ENCODE data around the gene UBFD1.
"Not testable (repeated sequence)": the region's sequence is repeated elsewhere in the genome, so short reads cannot be mapped to it uniquely, and the experiment has no call there.

UBFD1 gene

DNA sequence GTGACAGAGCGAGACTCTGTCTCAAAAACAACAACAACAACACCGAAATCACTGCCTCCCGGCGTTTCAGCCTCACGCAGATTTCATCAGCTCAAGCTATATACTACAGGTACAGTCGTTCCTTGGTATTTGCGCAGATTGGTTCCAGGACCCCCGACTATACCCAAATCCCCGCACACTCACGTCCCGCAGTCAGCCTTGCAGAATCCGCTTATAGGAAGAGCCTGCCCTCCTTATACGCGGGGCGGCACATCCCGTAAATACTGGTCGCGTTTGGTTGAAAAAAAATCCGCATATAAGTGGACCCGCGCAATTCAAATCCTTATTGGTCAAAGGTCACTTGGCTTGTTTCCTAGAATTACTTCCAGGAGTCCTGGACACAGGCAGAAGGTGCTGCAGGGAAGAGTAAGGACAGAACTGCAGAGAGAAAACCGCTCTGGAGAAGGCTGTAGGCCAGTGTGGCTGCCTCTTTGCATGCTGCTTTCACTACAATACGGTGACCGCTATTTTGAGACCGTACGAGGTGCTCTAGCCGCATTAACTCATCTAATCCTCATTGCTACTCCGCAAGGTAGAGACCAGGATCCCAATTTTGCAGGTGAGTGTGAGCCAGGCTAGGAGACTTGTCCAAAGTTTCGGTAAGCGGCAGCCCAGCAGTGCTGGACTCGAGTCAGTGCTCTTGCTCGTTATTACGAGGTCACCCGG, 37.9 kb downstream of the UBFD1 start:
- no peak for TF ChIP-seq ZNF274 (IDR thresholded peaks at IDR 0.05; ENCODE audit: low read depth, low read length)
- H3K4me3 ChIP-seq (ENCODE audit: low read length), result peak overlapping the region; percentile 95

DNA sequence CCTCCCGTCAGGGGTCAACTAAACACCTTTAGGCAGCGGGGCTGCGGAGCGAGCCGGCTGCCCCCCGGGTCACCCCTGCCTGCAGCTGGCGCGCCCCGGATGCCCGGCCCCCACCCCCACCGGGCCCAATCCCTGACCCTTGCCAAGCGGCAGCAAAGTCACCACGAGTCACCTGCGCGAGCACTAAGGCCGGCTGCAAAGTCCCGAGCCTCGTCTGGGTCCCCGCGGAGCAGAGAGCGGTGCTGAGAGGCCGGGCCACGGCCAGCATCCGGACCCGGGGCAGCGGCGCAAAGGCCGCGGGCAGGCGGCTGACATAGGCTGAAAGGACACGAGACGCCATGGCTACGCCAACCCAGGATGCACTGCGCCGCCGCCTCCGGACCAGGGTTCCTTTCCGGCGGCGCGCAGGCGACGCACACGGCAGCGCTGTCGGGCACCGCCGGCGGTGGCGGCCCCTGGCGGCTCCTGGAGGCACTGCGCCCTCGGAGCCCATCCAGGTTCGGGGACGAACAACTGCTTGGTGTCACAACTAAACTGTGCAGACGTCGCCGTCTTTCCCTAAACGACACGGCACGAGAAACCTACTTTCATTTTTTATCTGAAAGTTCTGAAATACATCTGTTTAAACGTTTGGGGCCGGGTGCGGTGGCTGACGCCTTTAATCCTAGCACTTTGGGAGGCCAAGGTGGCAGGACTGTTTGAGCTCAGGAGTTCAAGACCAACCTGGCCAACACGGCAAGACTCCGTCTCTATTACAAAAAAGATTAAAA, 38.6 kb downstream of the UBFD1 start, which contains the start of gene NDUFAB1:
NDUFAB1 (minus strand) TSS at position 366 of the 770 bp plus-strand sequence; CDS start at position 340, 26 bp downstream.
- TF ChIP-seq ZNF274 (IDR thresholded peaks at IDR 0.05; ENCODE audit: low read depth, low read length), result no peak
- H3K4me3 ChIP-seq (ENCODE audit: low read length), result peak within 1 kb of the TSS; percentile 95

DNA sequence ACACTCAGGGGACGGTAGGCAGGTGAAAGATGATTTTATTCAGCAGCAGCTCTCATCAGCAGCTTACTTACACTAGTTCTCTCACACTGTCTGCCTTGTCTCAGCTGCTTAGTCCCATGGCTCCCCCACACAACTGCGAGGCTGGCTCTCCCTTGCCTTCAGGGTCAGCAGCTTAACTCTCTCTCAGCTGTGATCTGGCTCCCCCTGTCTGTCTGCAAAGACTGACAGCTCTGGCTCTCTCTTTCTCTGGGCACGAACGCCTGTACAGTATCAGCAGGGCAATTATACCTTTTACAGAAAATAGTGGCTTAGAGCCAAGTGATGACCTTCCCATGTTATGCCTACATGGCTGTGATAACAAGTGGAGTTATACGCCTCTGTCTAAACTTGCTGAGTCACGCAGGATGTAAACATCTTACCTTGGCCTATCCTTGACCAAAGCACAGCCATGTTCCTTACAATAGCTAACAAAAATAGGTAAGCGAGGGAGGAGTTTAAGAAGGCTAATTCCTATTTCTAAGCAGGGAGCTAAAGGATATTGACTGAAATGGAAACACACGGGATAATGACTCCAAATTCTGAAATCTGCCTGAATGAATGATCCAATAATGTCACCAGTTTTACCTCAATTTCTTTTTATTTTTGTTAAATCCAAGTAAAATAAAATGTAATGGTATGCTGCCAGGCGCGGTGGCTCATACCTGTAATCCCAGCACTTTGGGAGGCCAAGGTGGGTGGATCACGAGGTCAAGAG, 39.7 kb downstream of the UBFD1 start:
- H3K4me3 ChIP-seq (ENCODE audit: low read length), result no peak overlapping the region
- no peak for TF ChIP-seq ZNF274 (IDR thresholded peaks at IDR 0.05; ENCODE audit: low read depth, low read length)

DNA sequence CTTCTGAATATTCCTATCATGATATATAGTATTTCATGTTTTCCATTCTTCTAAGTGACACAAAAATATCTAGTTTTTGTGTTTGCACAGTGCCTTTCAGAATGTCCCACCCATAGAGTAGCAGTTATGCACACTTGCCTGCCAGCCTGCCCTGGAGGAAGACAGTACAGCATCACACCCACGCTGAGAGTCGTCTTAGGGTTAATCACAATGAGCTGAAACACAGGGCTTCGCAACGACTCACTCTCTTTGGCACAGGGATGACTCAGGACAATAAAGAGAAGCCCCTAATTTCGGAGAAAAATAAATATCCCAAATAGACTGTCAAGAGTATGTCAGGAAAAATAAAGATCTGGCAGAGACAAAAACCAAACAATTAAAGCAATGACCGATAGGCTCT, 50.2 kb downstream of the UBFD1 start:
- TF ChIP-seq ZNF274 (IDR thresholded peaks at IDR 0.05; ENCODE audit: low read depth, low read length), result no peak
- no peak overlapping the region for H3K4me3 ChIP-seq (ENCODE audit: low read length)

DNA sequence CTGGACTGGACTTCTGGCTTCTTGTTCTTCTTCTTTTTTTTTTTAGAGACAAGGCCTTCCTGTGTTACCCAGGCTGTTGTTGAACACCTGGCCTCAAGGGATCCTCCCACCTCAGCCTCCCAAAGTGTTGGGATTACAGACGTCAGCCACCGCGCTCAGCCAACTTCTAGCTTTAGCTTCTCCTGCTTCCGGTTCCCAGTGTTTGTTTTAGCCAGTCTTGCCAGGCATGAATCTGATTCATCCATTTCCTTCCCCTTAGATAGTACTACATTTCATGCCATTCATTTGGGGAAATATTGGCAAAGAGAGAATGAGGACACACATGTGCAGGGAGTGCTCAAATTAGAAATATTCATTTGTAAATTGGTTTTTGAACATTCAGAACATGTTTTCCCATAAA, 50.7 kb downstream of the UBFD1 start:
- no peak overlapping the region for H3K4me3 ChIP-seq (ENCODE audit: low read length)
- no peak for TF ChIP-seq ZNF274 (IDR thresholded peaks at IDR 0.05; ENCODE audit: low read depth, low read length)

DNA sequence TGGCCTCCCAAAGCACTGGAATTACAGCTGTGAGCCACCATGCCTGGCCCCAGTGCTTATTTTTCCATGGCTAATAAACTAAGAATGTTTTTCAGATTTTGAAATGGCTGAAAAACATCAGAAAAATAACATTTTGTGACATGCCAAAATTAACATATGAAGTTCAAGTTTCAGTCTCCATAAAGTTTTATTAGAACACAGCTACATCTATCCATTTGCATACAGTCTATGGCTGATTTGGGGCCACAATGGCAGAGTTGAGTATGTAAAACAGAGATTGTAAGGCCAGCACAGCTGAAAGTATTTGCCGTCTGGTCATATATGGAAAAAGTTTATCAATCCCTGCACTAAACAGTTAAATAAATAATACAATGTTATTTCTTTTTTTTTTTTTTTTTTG, 52.4 kb downstream of the UBFD1 start:
- TF ChIP-seq ZNF274 (IDR thresholded peaks at IDR 0.05; ENCODE audit: low read depth, low read length), result no peak
- no peak overlapping the region for H3K4me3 ChIP-seq (ENCODE audit: low read length)

DNA sequence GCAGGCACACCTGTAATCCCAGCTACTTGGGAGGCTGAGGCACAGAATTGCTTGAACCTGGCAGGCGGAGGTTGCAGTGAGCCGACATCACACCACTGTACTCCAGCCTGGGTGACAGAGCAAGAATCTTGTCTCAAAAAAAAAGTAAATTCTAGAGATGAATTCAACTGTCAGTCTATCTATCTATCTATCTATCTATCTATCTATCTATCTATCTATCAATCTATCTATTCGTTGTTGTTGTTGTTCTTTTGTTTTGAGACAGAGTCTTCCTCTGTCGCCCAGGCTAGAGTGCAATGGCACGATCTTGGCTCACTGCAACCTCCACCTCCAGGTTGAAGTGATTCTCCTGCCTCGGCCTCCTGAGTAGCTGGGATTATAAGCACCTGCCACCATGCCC, 53.4 kb downstream of the UBFD1 start:
- H3K4me3 ChIP-seq (ENCODE audit: low read length), result not testable (repeated sequence)

DNA sequence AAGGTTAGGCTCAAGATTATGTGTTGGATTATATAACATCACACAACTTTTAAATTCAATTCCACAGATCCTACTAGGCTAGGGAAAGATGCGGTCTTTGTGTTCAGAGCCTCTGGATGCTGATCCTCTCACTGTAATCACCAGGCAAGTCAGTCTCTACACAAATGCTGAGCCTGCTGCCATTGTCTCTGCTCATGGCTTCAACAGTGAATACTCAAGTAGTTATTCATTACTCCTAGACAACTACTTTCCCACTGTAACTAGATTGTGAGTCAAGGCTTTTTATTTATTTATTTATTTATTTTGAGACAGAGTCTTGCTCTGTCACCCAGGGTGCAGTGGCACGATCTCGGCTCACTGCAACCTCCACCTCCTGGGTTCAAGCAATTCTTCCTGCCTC, 54.4 kb downstream of the UBFD1 start:
- no peak for TF ChIP-seq ZNF274 (IDR thresholded peaks at IDR 0.05; ENCODE audit: low read depth, low read length)
- no peak overlapping the region for H3K4me3 ChIP-seq (ENCODE audit: low read length)

DNA sequence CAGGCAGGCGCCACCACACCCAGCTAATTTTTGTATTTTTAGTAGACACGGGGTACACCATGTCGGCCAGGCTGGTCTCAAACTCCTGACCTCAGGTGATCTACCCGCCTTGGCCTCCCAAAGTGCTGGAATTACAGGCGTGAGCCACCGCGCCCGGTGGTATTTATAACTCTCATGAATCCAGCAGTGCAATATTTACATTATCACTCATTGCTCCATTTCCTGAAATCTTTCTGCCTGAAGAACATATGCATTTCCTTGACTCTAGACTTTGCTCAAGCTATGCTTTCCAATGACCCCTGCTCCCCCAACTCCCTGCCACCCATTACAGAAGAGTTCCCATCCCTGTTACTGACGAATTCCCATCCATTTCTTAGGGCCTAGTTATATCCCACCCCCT, 58.3 kb downstream of the UBFD1 start:
- no peak for TF ChIP-seq ZNF274 (IDR thresholded peaks at IDR 0.05; ENCODE audit: low read depth, low read length)

More for the DNA sequence above, 58.3 kb downstream of the UBFD1 start:
- no peak overlapping the region for H3K4me3 ChIP-seq (ENCODE audit: low read length)
